GM23338 (cell line): ENCODE measurements around the gene ACOXL. TPM values are rescaled to one million over a fixed set of nuclear protein-coding genes. Genes with fewer than 3 reads are reported as not detected.

Source experiments
- ETS1 ChIP-seq: IDR thresholded peaks from 2 replicates; pipeline ENCODE4 v1.6.1; 2016; ENCODE audit warnings: antibody characterized with exemption
- EZH2phosphoT487 ChIP-seq: fragments of 200-600 bp; sonication (generic); IDR thresholded peaks from one replicate; pipeline ENCODE4 v1.8.1; 2018; ENCODE audit warnings: antibody characterized with exemption; ENCODE audit not compliant: unreplicated experiment
- POLR2AphosphoS5 ChIP-seq: IDR thresholded peaks from 2 replicates; pipeline ENCODE4 v1.6.1; 2016; ENCODE audit warnings: antibody characterized with exemption, low read depth
- REST ChIP-seq: IDR thresholded peaks from one replicate; pipeline ENCODE4 v1.6.1; 2018; ENCODE audit warnings: antibody characterized with exemption; ENCODE audit not compliant: unreplicated experiment
- STAT1 ChIP-seq: IDR thresholded peaks from one replicate; pipeline ENCODE4 v1.6.1; 2016; ENCODE audit warnings: antibody characterized with exemption; ENCODE audit not compliant: unreplicated experiment
- ZNF462 ChIP-seq: fragments of 250-450 bp; sonication (Bioruptor Pico); IDR thresholded peaks from 2 replicates; pipeline ENCODE4 v1.5.0; 2020; ENCODE audit warnings: mild to moderate bottlenecking, moderate library complexity
- polyA plus RNA-seq: library from polyadenylated mRNA; unstranded; fragments of >200 nt; fragmentation: Nextera tagmentation; extraction: Ambion mirVana; gene quantifications from 2 replicates; pipeline ENCODE4 v1.2.1, GENCODE V29; 2016
- total RNA-seq: library from RNA; depleted of rRNA; stranded (reverse); fragments of >200 nt; shearing (Covaris generic); gene quantifications from 2 replicates; pipeline ENCODE4 v1.2.3, GENCODE V29; 2014

ACOXL gene
- total and polyA plus RNA-seq, 2 experiments from 2014 or later, result 9.0 to 14.7 TPM

GRCh38 chr2:111061191-111061590 is 328.8 kb downstream of the ACOXL start (continued):
- TF ChIP-seq ZNF462, result no peak
- no peak for TF ChIP-seq EZH2phosphoT487
- no peak for TF ChIP-seq ETS1
- no peak for TF ChIP-seq REST
- TF ChIP-seq POLR2AphosphoS5, result no peak
- no peak for TF ChIP-seq STAT1
